GM12892 (cell line): ENCODE results near the gene COL6A2.

Experiments
- POLR2A ChIP-seq: IDR thresholded peaks from 2 replicates; pipeline ENCODE4 v1.6.1; 2011; ENCODE audit warnings: low read depth, low read length, control low read depth
- POLR2AphosphoS5 ChIP-seq: IDR thresholded peaks from 2 replicates; pipeline ENCODE4 v1.6.1; 2011; ENCODE audit warnings: low read depth, low read length, control low read depth
- TAF1 ChIP-seq: IDR thresholded peaks from 2 replicates; pipeline ENCODE4 v1.6.1; 2011; ENCODE audit warnings: low read depth, mild to moderate bottlenecking, control low read depth, low read length, borderline replicate concordance

GRCh38 chr21:46144464-46145070, 46.7 kb downstream of the COL6A2 start:
- TF ChIP-seq POLR2A (no peak), TAF1 (no peak), POLR2AphosphoS5 (no peak)
